NCI-H524 (cell line): ENCODE results near the gene C10orf143.
"Not testable (repeated sequence)": the region's sequence is repeated elsewhere in the genome, so short reads cannot be mapped to it uniquely, and the experiment has no call there.

Experiments
- DNase-seq, 2 experiments: peaks; one replicate each; lab custom pipeline; 2025; lab: John Stamatoyannopoulos, UW

C10orf143 gene

DNA sequence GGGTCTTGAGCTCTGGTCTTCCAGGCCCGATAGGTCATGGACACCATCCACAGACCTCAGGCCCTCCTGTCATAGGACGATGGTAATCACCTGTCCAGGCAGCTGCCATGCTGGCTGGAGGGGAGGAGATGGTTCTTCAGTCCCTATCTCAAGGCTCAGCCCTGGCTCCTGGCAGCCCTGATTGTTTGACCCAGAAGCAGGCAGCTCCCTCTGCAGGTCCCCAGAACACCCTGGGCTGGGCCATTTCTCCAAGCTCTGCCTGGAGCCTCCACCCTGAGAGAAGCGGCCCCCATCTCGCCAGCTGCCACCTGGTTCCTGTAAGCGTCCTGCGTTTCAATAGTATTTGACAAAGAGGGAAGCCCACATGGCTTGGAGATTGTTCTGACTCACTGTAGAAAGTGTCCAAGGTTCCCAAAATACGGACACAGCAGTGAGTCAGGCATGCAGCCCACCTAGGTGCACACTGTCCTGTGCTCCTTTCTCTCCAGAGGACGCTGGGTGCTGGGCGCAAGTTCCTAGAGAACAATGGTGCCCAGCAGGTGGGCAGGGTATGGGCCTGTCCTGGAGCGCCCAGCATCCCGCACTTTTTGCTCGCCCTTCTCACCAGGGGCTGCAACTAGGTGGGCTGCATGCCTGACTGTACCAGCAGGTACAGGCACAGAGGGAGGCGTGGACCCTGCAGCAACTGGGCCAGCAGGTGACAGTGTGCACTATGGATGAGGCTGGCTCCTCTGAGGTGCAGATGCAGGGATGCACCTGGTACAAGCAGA is 74.1 kb downstream of the C10orf143 start:
- DNase-seq: no peak

DNA sequence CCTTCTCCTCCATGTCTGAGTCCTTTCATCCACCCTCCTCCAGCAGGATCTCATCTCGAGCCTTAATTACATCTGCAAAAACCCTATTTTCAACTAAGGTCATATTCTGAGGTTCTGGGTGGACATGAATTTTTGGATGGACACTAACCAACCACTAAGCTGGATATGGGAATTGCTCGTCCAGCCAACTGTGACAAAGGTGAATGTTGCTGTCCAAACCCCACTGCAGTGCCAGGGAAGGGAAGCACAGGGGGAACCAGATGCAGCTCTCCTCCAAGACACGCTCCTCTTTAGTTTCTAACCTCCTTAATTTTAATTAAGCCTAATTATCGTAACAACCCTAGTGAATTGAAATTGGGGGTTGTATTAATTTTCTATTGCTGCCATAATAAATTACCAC is 81.4 kb downstream of the C10orf143 start:
- no peak for DNase-seq

DNA sequence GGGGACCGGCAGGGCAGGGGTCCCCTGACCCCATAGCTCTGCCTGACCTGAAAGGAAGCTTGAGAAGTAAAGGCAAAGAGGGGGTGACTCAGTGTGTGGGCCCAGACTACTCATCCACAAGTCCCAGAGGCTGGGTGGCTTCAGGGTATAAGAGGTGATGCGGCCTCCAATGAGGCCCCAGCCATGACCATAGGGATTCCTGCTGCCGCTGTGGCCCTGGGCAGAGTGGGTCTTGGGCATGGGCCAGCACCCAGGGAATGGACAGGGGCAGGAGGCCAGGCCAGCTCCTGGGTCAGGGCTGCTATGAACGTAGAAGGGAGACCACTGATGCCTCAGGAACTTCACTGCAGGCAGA is 82.2 kb downstream of the C10orf143 start:
- no peak for DNase-seq

DNA sequence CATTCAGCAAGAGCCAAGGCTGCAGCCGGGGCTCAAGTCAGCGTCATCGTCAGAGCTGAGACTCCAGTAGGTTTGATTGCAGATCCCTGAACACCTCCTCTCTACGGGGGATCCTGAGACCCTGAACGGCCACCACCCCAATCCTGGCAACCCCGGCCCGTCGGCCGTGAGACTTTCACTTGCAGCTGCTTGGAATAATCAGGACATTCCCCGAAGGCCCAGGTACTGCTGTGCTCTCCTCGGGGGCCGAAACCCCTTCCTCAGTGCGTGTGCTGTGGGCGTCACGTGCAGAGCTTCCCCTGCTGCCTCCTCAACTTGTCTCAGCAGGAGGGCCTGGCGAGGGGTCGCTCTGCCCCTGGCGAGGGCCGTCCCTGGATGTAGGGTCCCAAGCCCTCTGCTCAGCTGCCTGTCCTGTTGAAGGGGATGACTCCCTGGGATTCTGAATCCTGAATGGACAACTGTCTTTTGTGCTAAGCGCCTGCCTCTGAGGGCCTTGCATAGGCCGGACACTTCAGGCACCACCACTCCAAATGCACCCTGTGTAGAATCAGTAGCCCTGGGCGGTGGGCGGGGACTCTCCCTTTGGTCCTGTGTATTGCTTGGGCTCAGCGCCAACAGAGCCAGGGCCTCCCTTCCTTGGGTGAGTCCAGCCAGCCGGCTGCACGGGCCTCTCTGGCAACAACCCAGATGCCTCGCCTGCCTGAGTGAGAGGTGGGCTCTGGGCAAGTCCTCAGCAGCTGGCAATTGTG is 82.7 kb downstream of the C10orf143 start:
- DNase-seq: no peak

DNA sequence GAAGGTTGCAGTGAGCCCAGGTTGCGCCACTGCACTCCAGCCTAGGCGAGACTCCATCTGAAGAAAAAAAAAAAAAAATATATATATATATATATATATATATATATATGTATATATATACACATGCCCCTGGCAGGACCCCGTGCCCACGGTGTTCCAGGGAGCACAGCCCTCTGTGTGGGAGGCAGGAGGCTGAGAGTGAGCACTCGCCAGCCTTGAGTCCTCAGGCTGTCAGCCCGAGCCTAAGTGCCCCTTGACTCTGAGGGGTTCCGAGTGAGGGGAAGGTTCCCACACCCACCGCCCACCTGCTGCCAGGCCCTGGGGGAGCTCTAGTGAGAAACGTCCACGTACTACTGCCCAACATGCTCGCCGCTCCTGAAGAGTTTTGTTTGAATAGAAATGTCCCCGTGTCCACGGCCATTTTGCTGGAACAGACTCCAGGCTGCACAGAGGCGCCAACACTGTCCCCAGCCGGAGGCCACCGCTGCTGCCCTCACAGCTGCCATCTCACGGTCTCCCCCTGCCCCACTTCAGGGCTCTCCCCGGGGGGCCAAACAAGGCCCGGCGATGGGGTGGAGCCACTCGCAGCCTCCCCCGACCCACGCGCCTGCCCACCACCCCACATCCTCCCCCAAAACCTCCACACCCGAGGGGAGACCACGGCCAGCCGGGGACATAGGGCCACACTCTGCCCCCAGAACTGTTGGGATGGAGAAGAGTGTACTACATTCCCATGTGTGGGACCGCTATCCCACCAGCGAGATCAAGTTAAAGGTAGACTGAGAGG is 83.8 kb downstream of the C10orf143 start:
- DNase-seq: no peak

DNA sequence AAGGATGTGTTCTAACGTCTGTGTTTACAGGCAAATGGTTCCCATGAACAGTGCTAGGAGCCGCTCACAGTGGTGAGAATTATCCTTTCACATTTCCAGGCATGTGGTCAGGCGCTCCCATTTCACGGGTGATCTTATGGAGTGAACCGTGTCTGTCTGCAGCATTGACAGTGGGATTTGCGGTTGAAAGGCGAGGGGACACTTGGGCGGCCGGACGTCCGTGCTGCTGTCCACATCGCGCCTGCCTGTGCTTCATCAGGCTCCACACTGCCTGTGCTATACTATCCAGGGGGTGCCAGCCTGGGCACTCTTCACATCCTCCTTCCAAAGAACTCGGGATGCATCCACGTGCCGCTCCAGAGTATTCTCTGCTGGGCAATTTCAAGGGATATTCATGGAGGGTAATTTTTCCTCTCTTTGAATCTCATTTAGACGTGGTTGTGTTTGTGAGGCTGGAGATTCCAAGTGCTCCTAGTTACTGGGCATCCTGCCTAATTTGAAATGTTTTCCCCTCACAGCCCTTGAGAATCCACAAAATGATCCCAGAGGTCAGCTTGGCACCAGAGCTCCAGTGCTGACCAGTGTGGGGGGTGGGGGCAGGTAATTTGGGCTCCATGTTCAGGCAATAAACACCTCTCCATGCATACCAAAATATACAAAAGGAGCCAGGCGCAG is 84.7 kb downstream of the C10orf143 start:
- no peak for DNase-seq

DNA sequence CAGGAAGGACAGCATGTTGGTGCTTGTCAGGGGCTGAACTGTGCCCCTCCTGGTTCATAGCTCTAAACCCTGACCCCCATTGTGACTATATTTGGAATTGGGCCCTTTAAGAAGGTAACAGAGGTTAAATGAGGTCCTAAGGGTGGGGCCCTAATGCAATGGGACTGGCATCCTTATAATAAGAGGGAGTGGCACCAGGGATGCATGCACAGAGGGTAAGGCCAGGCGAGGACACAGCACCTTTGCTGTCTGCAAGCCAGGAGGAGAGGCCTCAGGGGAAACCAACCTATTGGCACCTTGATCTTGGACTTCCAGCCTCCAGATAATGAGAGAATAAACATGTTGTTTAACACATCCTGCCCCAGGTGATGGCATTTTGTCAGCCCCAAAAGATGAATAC is 85.3 kb downstream of the C10orf143 start:
- no peak for DNase-seq

DNA sequence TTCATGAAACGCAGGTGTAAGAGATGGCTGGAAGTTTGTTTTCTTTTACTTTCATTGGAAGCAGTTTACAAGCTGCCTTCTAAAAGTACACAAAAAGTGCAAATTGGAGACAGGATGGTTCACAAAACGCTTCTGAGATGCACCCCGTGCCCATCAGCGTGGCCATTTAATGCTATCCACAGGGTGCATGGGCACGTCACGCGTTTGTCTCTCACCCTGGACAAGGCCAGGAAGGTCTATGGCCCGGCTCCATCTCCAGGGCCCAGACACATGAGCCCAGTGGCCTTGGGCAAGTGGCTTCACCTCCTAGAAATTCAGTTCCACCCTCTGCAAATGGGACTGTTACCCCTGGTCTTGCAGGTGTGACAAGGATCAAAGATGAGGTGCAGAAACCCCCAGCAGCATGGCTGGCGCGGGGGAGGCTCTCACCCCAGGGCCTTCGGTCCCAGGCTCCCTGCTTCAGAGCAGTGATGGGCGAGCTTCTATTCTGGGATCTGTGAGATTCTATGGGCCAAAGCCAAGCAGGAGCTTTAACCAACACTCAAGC is 85.8 kb downstream of the C10orf143 start:
- no peak for DNase-seq

DNA sequence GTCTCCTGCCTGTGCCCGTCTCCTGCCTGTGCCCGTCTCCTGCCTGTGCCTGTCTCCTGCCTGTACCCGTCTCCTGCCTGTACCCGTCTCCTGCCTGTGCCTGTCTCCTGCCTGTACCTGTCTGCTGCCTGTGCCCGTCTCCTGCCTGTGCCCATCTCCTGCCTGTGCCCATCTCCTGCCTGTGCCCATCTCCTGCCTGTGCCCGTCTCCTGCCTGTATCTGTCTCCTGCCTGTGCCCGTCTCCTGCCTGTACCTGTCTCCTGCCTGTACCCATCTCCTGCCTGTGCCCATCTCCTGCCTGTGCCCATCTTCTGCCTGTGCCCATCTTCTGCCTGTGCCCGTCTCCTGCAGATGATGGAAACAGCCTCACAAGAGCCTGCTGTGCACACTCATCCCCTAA is 86.3 kb downstream of the C10orf143 start:
- DNase-seq: not testable (repeated sequence)

DNA sequence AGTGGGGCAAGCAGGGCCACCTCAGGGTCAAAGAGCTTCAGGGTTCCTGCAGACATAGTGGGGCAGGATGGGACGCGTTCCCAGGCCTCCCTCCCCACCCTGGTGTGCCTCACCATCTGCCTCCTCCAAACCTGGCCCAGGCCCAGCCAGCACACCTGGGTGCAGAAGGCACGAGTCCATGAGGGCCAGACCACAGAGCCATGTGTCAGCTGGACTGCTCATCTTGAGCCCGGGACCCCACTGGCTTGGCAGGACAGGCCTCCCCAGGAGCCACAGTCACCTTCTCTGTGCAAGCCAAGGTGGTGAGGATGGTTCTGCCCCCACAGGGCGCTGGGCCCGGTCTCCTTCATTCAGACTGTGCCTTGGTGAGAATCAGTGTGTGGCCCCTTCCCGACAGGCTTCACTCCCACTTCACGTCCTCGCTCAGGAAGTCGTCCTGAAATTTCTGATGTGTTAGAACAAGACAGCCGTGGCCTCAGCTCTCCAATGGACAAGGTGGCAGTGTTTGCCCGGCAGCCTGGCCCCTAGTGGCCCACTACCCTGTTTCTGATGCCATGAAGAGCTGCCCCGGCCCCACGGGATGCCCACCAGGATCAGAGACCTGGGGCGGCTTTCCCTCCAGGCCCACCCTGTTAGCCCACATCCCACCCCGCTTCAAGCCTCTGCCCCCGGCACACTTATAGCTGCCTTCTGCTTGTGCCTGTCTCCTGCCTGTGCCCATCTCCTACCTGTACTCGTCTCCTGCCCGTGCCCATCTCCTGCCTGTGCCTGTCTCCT is 87.0 kb downstream of the C10orf143 start:
- DNase-seq: peak; percentile 3 to 44

DNA sequence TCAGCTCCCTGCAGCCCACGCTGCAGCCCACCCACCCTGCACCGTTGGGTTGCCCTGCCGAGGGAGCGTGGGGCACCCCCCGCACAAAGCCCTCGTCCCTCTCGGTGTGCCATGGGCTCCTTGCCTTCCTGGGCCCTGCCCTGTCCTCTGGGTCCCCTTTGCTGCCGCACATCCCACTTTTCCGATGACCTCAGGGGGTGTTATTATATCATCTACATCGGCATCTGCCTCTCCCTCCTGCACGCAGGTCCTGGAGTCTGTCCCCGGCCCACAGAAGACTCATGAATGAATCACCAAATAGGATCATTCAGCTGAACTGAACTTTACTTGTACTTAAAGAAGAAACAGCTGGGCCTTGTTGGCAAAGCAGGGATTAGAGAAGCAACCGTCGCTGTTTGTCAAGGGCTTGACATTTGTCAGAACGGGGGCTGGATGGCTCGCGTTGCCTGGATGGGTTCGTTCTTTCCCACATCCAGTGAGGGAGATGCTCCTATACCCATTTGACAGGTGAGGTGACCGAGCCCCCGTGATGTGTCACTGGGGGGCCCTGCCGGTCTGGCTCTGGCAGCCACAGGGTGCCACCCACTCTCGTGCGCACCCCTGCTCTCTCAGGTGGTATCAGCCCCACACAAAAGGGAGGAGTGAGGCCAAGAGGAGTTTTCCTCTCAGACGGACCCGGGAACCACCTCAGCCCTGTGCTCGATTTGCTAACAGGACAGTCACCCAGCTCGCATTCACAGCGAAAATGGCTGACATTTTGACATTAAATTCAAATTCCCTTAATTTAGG is 87.9 kb downstream of the C10orf143 start:
- DNase-seq: peak; percentile 22 to 81

DNA sequence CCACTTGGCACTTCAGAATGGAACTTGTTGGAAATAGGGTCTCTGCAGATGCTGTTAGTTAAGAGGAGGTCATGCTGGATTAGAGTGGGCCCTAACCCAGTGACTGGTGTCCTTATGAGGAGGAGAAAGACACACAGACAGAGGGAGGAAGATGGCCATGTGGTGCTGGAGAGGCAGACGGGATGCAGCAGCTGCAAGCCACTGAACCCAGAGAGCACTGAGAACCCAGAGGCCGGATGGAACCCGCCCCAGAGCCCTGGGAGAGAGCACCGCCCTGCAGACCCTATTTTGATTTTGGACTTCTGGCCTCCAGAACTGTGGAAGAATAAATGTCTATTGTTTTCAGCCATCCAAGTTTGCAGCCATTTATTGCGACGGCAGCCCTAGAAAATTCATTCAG is 88.5 kb downstream of the C10orf143 start:
- no peak for DNase-seq

DNA sequence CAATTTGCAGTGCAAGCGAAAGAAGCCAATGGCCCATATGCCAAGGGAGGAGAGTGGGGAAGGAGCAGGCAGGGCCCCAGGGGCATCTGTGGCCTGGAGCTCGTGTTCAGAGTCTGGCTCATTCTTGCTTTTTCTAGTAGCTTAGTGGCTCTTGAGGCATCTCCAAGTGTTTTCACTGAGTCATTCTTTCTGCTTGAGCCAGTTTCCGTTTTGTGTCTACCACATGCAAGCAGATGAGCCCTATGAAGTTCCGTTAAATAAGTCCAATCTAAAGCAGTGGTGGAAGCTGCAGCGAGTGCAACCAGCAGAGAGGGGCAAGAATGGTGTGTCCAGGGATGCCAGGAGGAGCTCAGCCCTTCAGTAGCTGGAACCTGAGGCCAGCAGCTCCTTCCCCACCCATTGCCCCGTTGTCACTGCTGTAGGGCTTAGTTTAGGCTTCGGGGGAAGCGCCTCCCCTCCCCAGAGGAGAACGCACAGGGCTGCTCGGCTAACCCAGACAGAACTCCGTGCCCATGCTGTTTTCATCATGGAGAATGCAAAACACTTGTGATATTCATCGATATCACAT is 89.2 kb downstream of the C10orf143 start:
- DNase-seq: peak in 1 of 2 experiments; percentile 0

DNA sequence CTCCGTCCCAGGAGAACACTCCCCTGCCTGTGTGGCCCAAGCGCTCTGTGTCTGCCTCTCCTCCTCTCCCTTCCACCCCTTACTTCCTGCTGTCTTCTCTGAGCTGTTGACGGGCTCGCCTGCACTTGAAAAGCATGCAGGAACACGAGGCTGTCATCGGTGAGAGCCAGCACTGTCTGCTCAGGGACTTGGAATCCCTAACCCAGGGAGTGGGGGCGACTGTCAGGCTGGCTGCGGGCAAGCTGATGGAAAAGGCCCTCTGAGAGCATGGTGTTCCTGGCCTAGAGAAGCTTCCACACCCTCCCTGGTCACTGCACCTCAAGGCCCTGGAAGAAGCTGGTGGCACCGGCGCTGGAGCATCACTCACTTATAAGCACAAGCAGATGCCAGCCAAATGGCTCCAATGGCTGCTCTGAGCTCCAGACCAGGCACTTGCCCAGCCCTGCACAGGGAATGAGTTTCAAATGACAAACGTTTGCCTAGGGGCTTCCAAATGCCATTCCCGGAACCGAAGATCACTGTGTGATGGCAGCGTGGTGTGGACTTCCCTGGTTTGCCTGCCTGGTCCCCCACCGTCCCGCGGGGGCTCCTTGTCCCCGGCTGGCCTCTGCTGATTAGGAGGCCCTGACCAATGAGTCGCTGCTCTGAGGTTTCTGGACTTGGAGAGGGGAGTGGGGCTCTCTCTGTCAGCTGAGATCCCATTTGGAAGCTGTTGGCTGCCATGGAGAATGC is 89.8 kb downstream of the C10orf143 start:
- DNase-seq: no peak

DNA sequence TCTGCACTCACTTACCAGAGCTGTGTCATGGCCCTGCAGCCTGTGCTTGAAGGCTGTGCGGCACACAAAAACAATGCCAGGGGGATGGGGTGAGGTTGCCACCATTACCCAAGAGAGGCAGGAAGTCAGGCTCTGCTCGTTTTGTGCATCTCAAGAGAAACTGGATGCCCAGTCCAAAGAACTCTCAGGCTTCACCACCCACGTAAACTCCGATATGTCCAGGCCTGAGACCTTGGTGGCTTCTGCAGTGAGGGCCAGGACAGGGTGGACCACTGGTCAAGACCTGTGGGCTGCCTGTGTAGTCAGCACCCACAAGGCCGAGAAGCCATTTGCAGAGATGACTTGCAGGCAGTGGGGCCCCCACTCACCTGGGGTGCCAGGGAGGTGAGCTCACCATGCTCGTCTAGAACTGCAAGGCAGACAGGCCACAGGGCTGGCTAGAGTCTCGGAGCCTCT is 91.9 kb downstream of the C10orf143 start:
- no peak for DNase-seq

DNA sequence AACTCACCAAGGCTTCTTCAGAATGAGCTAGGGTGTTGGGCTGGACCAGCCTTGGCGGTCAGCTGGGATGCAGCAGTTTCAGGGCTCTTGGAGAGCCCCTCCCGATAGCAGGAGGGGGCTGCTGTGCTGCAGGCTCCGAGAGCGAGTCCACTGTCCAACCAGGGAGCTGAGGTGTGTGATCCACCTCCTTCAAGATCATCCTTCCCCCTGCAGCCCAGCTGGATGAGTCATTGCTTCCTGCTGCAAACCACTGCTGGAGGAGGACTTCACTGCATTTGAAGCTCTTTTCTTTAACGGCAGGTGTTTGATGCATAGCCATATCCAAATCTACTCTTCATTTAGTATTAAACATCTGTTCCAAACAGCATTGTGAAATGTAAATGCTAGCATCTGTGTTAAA is 92.4 kb downstream of the C10orf143 start:
- DNase-seq: no peak

DNA sequence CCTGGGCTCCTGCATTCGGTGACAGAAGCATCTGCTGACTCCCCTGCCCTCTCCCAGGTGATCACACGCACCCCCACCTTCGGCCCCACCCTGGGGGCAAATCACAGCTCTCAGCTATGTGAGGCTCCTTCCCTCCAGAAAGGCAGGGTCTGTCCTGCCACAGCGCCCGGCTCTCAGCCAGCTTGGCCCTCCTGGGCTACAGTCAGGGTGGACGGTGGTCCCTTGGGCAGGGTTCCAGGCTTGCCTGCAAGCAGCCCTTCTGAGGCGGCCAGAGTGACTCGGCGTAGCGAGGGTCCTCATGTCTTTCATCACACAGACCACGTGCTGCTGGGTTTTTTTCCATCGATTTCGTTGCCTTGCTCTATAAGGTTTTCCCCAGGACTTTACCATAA is 93.0 kb downstream of the C10orf143 start:
- DNase-seq: no peak

DNA sequence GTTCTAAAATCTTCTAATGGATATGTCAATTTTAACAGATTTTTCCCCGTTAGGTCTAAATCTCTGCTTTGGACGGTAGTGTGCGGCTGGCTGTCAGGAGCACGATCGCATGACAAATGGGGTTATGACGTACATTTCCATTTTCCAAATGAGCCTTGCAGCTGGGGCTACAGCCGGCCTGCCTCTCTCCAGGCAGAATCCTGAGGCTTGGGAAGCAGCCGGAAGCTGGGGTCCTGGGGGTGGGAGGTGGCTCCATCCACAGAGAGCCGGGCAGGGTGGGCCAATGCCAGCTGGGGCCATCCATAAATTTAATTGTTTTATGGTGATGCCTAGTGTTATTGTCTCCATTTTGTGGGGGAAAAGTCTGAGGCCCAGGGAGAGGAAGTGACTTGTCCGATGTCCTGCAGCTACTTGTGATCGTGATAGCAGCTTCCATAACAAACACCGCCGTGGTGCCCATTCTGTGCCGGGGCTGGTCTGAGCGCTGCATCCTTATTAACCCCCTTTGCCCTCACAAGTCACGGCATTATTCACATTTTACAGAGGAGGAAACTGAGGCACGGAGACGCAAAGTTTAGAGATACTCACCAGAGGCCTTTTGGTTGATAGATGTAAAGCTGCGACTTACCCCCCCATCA is 93.5 kb downstream of the C10orf143 start:
- DNase-seq: no peak

DNA sequence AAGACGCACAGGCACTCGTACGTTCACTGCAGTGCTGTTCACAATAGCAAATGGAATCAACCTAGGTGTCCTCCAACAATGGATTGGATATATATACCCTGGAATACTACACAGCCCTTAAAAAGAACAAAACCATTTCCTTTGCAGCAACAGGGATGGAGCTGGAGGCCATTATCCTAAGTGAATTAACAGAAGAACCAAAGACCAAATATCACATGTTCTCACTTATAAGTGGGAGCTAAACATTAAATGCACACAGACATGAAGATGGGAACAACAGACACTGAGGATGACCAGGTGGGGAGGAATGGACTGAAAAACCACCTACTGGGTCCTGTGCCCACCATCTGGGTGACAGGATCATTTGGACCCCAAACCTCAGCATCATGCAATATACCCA is 94.5 kb downstream of the C10orf143 start:
- no peak for DNase-seq
